H9 (cell line): ENCODE results near the gene HCRTR2. TPM values are rescaled to one million over a fixed set of nuclear protein-coding genes. Genes with fewer than 3 reads are reported as not detected.

ENCODE experiments used
- DNase-seq: peaks from one replicate; pipeline ENCODE4 v3.0.0-alpha.2; 2017
- H2AFZ ChIP-seq: one replicate; pipeline ENCODE4 v1.6.1; 2013; ENCODE audit warnings: mild to moderate bottlenecking, low read length, control low read depth, moderate library complexity
- H2AK5ac ChIP-seq: 2 replicates; pipeline ENCODE4 v1.6.1; 2013; ENCODE audit warnings: low read length, control low read depth, mixed read lengths; ENCODE audit not compliant: insufficient read length
- H2BK120ac ChIP-seq: one replicate; pipeline ENCODE4 v1.6.1; 2013; ENCODE audit warnings: low read depth, mild to moderate bottlenecking, low read length, control low read depth, inconsistent platforms; ENCODE audit not compliant: poor library complexity, severe bottlenecking
- H2BK12ac ChIP-seq: 2 replicates; pipeline ENCODE4 v1.6.1; 2013; ENCODE audit warnings: low read length, control low read depth, mixed read lengths, low read depth; ENCODE audit not compliant: insufficient read length
- H2BK15ac ChIP-seq: 2 replicates; pipeline ENCODE4 v1.6.1; 2013; ENCODE audit warnings: low read depth, low read length, control low read depth
- H2BK20ac ChIP-seq: one replicate; pipeline ENCODE4 v1.6.1; 2013; ENCODE audit warnings: low read depth, mild to moderate bottlenecking, low read length, control low read depth, inconsistent platforms; ENCODE audit not compliant: poor library complexity, severe bottlenecking
- H2BK5ac ChIP-seq: 2 replicates; pipeline ENCODE4 v1.6.1; 2013; ENCODE audit warnings: low read length, control low read depth, mixed read lengths; ENCODE audit not compliant: insufficient read length
- H3K14ac ChIP-seq: 2 replicates; pipeline ENCODE4 v1.6.1; 2013; ENCODE audit warnings: low read length, control low read depth; ENCODE audit not compliant: insufficient read depth
- H3K18ac ChIP-seq: 2 replicates; pipeline ENCODE4 v1.6.1; 2013; ENCODE audit warnings: low read depth, mild to moderate bottlenecking, mixed read lengths, low read length, control low read depth; ENCODE audit not compliant: insufficient read length
- H3K23ac ChIP-seq: 2 replicates; pipeline ENCODE4 v1.6.1; 2013; ENCODE audit warnings: low read length, control low read depth, mixed read lengths, low read depth; ENCODE audit not compliant: insufficient read length
- H3K23me2 ChIP-seq: 2 replicates; pipeline ENCODE4 v1.6.1; 2013; ENCODE audit warnings: low read depth, mild to moderate bottlenecking, mixed read lengths, low read length, control low read depth; ENCODE audit not compliant: insufficient read length, poor library complexity, severe bottlenecking
- H3K27ac ChIP-seq: 2 replicates; pipeline ENCODE4 v1.5.1; 2013; ENCODE audit warnings: low read length, control low read depth, mixed read lengths, low read depth; ENCODE audit not compliant: insufficient read length
- H3K27me3 ChIP-seq: 2 replicates; pipeline ENCODE4 v1.6.1; 2013; ENCODE audit warnings: low read length, control low read depth, inconsistent platforms; ENCODE audit not compliant: insufficient read depth
- H3K4ac ChIP-seq: 2 replicates; pipeline ENCODE4 v1.6.1; 2013; ENCODE audit warnings: low read depth, mild to moderate bottlenecking, control low read depth, inconsistent platforms, low read length, moderate library complexity
- H3K4me1 ChIP-seq: 2 replicates; pipeline ENCODE4 v1.6.1; 2013; ENCODE audit warnings: low read length, control low read depth, inconsistent platforms; ENCODE audit not compliant: insufficient read depth
- H3K4me2 ChIP-seq: 2 replicates; pipeline ENCODE4 v1.6.1; 2013; ENCODE audit warnings: low read length, control low read depth, mixed read lengths; ENCODE audit not compliant: insufficient read length, insufficient read depth
- H3K56ac ChIP-seq: 2 replicates; pipeline ENCODE4 v1.6.1; 2013; ENCODE audit warnings: low read depth, mild to moderate bottlenecking, mixed read lengths, low read length, control low read depth; ENCODE audit not compliant: insufficient read length
- H3K79me1 ChIP-seq: 2 replicates; pipeline ENCODE4 v1.6.1; 2013; ENCODE audit warnings: low read depth, mild to moderate bottlenecking, moderate library complexity, low read length, control low read depth, inconsistent platforms; ENCODE audit not compliant: insufficient read depth, poor library complexity, severe bottlenecking
- H3K79me2 ChIP-seq: 2 replicates; pipeline ENCODE4 v1.6.1; 2013; ENCODE audit warnings: low read length, control low read depth, inconsistent platforms; ENCODE audit not compliant: insufficient read depth
- H3K9ac ChIP-seq: 2 replicates; pipeline ENCODE4 v1.6.1; 2013; ENCODE audit warnings: low read length, control low read depth, mixed read lengths; ENCODE audit not compliant: insufficient read length; ENCODE audit errors: extremely low read depth
- H3K9me3 ChIP-seq: one replicate; pipeline ENCODE4 v1.6.1; 2013; ENCODE audit warnings: low read depth, low read length, inconsistent platforms; ENCODE audit not compliant: control insufficient read depth
- H3T11ph ChIP-seq: one replicate; pipeline ENCODE4 v1.6.1; 2013; ENCODE audit warnings: mild to moderate bottlenecking, low read length, control low read depth, inconsistent platforms
- H4K20me1 ChIP-seq: one replicate; pipeline ENCODE4 v1.6.1; 2013; ENCODE audit not compliant: control insufficient read depth, insufficient read length, insufficient read depth
- H4K5ac ChIP-seq: 2 replicates; pipeline ENCODE4 v1.6.1; 2013; ENCODE audit warnings: low read depth, mild to moderate bottlenecking, mixed read lengths, low read length, control low read depth; ENCODE audit not compliant: insufficient read length
- H4K8ac ChIP-seq: replicated peaks from 2 replicates; pipeline ENCODE4 v1.6.1; 2013; ENCODE audit warnings: low read length, control low read depth, mixed read lengths, low read depth; ENCODE audit not compliant: insufficient read length
- H4K91ac ChIP-seq: 2 replicates; pipeline ENCODE4 v1.6.1; 2013; ENCODE audit warnings: low read depth, mild to moderate bottlenecking, moderate library complexity, mixed read lengths, low read length, control low read depth; ENCODE audit not compliant: insufficient read length
- H3K27ac Mint-ChIP-seq, 3 experiments: 2 replicates in 2 of 3; 3 replicates in 1 of 3; pipeline ENCODE4 v1.8.0; 2020 to 2021; ENCODE audit warnings: mixed read lengths in 3 of 3, mild to moderate bottlenecking in 1 of 3, moderate library complexity in 1 of 3
- H3K27me3 Mint-ChIP-seq: 2 replicates; pipeline ENCODE4 v1.8.0; 2021; ENCODE audit warnings: low read depth, mild to moderate bottlenecking, moderate library complexity, mixed read lengths
- H3K36me3 Mint-ChIP-seq, 3 experiments: 2 replicates in 2 of 3; 3 replicates in 1 of 3; pipeline ENCODE4 v1.8.0; 2020 to 2021; ENCODE audit warnings: low read depth in 3 of 3, mixed read lengths in 3 of 3; ENCODE audit not compliant: insufficient read depth in 1 of 3
- H3K4me1 Mint-ChIP-seq, 2 experiments: 2 replicates each; pipeline ENCODE4 v1.8.0; 2020; ENCODE audit warnings: mixed read lengths in 2 of 2
- H3K4me3 Mint-ChIP-seq, 2 experiments: 2 replicates in 1 of 2; 3 replicates in 1 of 2; pipeline ENCODE4 v1.8.0; 2020 to 2021; ENCODE audit warnings: mild to moderate bottlenecking in 2 of 2, mixed read lengths in 2 of 2, moderate library complexity in 1 of 2
- H3K9me3 Mint-ChIP-seq, 2 experiments: 2 replicates in 1 of 2; 3 replicates in 1 of 2; pipeline ENCODE4 v1.8.0; 2020; ENCODE audit warnings: mild to moderate bottlenecking in 2 of 2, mixed read lengths in 2 of 2, moderate library complexity in 1 of 2
- WGBS: extraction: QIAGEN DNeasy Blood & Tissue Kit; methylation state at CpG from one replicate; pipeline ENCODE4 v1.1.7; 2013; ENCODE audit warnings: missing lambda C conversion rate, low lambda C conversion rate, mixed read lengths; ENCODE audit not compliant: insufficient read length; ENCODE audit errors: extremely low coverage; 5-methylcytosine and 5-hydroxymethylcytosine counted together
- total RNA-seq: library from RNA; stranded (reverse); gene quantifications from 2 replicates; pipeline ENCODE4 v1.2.1, GENCODE V29; 2021
- TF ChIP-seq, protein P1 (sequence below): fragments of 200-600 bp; sonication (generic); conservative IDR thresholded peaks from 3 replicates; pipeline ENCODE4 v1.8.0; 2021; ENCODE audit warnings: antibody characterized with exemption, mild to moderate bottlenecking

The HCRTR2 gene
- total RNA-seq, 1 experiment from 2014 or later, result not detected

DNA sequence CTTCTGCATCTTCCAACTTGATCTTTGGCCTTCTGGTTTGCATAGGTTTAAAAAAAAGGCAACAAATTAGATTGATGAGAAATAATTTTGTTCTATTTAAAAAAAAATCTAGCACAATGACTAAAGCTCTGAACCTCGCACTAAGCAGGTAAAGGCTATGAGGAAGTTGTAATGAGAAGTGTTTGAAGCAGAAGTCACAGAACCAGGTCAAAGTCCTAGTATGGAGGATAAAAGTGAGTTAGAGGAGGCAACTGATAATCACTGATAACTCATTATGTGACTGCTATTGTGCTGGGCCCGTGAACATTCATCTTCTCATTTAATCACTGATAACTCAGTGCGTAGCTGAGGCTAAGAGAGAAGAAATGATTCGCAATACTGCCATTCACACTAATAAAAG lies 106.9 kb downstream of the HCRTR2 start:
- no peak overlapping the region for H3K56ac ChIP-seq
- Mint-ChIP-seq H3K9me3 (no peaks in the 10 kb centered on the region), H3K27ac (no peak overlapping the region), H3K36me3 (no peaks in the 10 kb centered on the region), H3K27me3 (no peaks in the 10 kb centered on the region), H3K4me3 (no peak overlapping the region), H3K4me1 (peaks cover 16 to 19% of the 10 kb centered on the region in 2 experiments)
- H4K8ac ChIP-seq, result no peak overlapping the region
- H3K18ac ChIP-seq, result no peak overlapping the region
- no peak overlapping the region for H4K91ac ChIP-seq
- H3K79me2 ChIP-seq, result no peaks in the 10 kb centered on the region
- no peak overlapping the region for H2AFZ ChIP-seq
- H3K23ac ChIP-seq, result no peak overlapping the region
- no peak overlapping the region for H2BK120ac ChIP-seq
- no peak overlapping the region for H3K14ac ChIP-seq
- no CpG with 5 or more reads among the region's 4 CpGs for WGBS
- no peak overlapping the region for H3K4me2 ChIP-seq
- H3K9ac ChIP-seq, result no peak overlapping the region
- no peak overlapping the region for H3K4ac ChIP-seq
- H4K5ac ChIP-seq, result no peak overlapping the region
- DNase-seq, result no peak
- H3K23me2 ChIP-seq, result no peaks in the 10 kb centered on the region
- H2BK20ac ChIP-seq, result no peak overlapping the region
- TF ChIP-seq, protein P1, sequence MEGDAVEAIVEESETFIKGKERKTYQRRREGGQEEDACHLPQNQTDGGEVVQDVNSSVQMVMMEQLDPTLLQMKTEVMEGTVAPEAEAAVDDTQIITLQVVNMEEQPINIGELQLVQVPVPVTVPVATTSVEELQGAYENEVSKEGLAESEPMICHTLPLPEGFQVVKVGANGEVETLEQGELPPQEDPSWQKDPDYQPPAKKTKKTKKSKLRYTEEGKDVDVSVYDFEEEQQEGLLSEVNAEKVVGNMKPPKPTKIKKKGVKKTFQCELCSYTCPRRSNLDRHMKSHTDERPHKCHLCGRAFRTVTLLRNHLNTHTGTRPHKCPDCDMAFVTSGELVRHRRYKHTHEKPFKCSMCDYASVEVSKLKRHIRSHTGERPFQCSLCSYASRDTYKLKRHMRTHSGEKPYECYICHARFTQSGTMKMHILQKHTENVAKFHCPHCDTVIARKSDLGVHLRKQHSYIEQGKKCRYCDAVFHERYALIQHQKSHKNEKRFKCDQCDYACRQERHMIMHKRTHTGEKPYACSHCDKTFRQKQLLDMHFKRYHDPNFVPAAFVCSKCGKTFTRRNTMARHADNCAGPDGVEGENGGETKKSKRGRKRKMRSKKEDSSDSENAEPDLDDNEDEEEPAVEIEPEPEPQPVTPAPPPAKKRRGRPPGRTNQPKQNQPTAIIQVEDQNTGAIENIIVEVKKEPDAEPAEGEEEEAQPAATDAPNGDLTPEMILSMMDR, result no peak
- no peak overlapping the region for H2BK15ac ChIP-seq
- no peak overlapping the region for H3K27ac ChIP-seq
- no peak overlapping the region for H2AK5ac ChIP-seq
- H3K27me3 ChIP-seq, result no peaks in the 10 kb centered on the region
- no peaks in the 10 kb centered on the region for H4K20me1 ChIP-seq
- H2BK12ac ChIP-seq, result no peak overlapping the region
- H2BK5ac ChIP-seq, result no peak overlapping the region
- H3K4me1 ChIP-seq, result peaks cover 7% of the 10 kb centered on the region; the same call in 1 of the 2 replicates
- H3K79me1 ChIP-seq, result no peaks in the 10 kb centered on the region
- H3K9me3 ChIP-seq, result no peaks in the 10 kb centered on the region
- H3T11ph ChIP-seq, result no peak overlapping the region
